Measurements from ENCODE around the gene RASGEF1C.
"Not testable (repeated sequence)": the region's sequence is repeated elsewhere in the genome, so short reads cannot be mapped to it uniquely, and the experiment has no call there.

Gene RASGEF1C

GRCh38 chr5:180217797-180218196, 8.8 kb upstream of the RASGEF1C start:
- Mint-ChIP-seq H3K9me3 (peaks cover 23% of the 10 kb centered on the region), H3K27me3 (peaks cover 1% of the 10 kb centered on the region), H3K4me3 (no peak overlapping the region), H3K27ac (ENCODE audit: low read depth) (no peak overlapping the region), H3K36me3 (ENCODE audit: insufficient read depth) (no peaks in the 10 kb centered on the region), H3K4me1 (no peaks in the 10 kb centered on the region)
- no peak for DNase-seq (ENCODE audit: low spot score in 2 of 2)
- ATAC-seq (replicated peaks; ENCODE audit: extremely low read depth, poor library complexity, severe bottlenecking), result no peak

- Mint-ChIP-seq H3K4me3 (no peak overlapping the region), H3K36me3 (ENCODE audit: insufficient read depth) (no peaks in the 10 kb centered on the region), H3K4me1 (peaks cover 6% of the 10 kb centered on the region), H3K27ac (ENCODE audit: low read depth) (no peak overlapping the region), H3K27me3 (peaks cover 12% of the 10 kb centered on the region), H3K9me3 (peaks cover 17% of the 10 kb centered on the region)
- DNase-seq (ENCODE audit: low spot score in 2 of 2) (no peak), ATAC-seq (replicated peaks; ENCODE audit: extremely low read depth, poor library complexity, severe bottlenecking) (no peak)
Measured at GRCh38 chr5:180216646-180217171, 7.7 kb upstream of the RASGEF1C start.

- DNase-seq (ENCODE audit: low spot score in 2 of 2) (no peak), ATAC-seq (replicated peaks; ENCODE audit: extremely low read depth, poor library complexity, severe bottlenecking) (no peak)
- Mint-ChIP-seq H3K27me3 (peaks cover 16% of the 10 kb centered on the region), H3K9me3 (peaks cover 17% of the 10 kb centered on the region), H3K4me3 (no peak overlapping the region), H3K27ac (ENCODE audit: low read depth) (no peak overlapping the region), H3K36me3 (ENCODE audit: insufficient read depth) (no peaks in the 10 kb centered on the region), H3K4me1 (peaks cover 6% of the 10 kb centered on the region)
Measured at GRCh38 chr5:180215783-180216630, 7.0 kb upstream of the RASGEF1C start.

- Mint-ChIP-seq H3K27ac (ENCODE audit: low read depth) (no peak overlapping the region), H3K4me1 (peaks cover 6% of the 10 kb centered on the region), H3K9me3 (peaks cover 15% of the 10 kb centered on the region), H3K4me3 (no peak overlapping the region), H3K27me3 (peaks cover 25% of the 10 kb centered on the region), H3K36me3 (ENCODE audit: insufficient read depth) (no peaks in the 10 kb centered on the region)
- ATAC-seq (replicated peaks; ENCODE audit: extremely low read depth, poor library complexity, severe bottlenecking) (no peak), DNase-seq (ENCODE audit: low spot score in 2 of 2) (no peak)
Measured at GRCh38 chr5:180214870-180215770, 6.1 kb upstream of the RASGEF1C start.

GRCh38 chr5:180213657-180214207, 4.7 kb upstream of the RASGEF1C start:
- DNase-seq (ENCODE audit: low spot score in 2 of 2) (no peak), ATAC-seq (replicated peaks; ENCODE audit: extremely low read depth, poor library complexity, severe bottlenecking) (no peak)
- Mint-ChIP-seq H3K36me3 (ENCODE audit: insufficient read depth) (no peaks in the 10 kb centered on the region), H3K4me3 (no peak overlapping the region), H3K27ac (ENCODE audit: low read depth) (no peak overlapping the region), H3K4me1 (peaks cover 6% of the 10 kb centered on the region), H3K9me3 (peaks cover 6% of the 10 kb centered on the region), H3K27me3 (peaks cover 34% of the 10 kb centered on the region)

GRCh38 chr5:180213256-180213600, 4.2 kb upstream of the RASGEF1C start:
- no peak overlapping the region for H3K27ac Mint-ChIP-seq (ENCODE audit: low read depth)
- ATAC-seq (replicated peaks; ENCODE audit: extremely low read depth, poor library complexity, severe bottlenecking) (no peak), DNase-seq (ENCODE audit: low spot score in 2 of 2) (no peak)
- peaks cover 10% of the 10 kb centered on the region for H3K4me1 Mint-ChIP-seq
- peaks cover 39% of the 10 kb centered on the region for H3K27me3 Mint-ChIP-seq
- no peak overlapping the region for H3K4me3 Mint-ChIP-seq
- H3K9me3 Mint-ChIP-seq, result peaks cover 6% of the 10 kb centered on the region
- no peaks in the 10 kb centered on the region for H3K36me3 Mint-ChIP-seq (ENCODE audit: insufficient read depth)

GRCh38 chr5:180212363-180213255, 3.6 kb upstream of the RASGEF1C start:
- H3K9me3 Mint-ChIP-seq, result peaks cover 6% of the 10 kb centered on the region
- no peak overlapping the region for H3K27ac Mint-ChIP-seq (ENCODE audit: low read depth)
- ATAC-seq (replicated peaks; ENCODE audit: extremely low read depth, poor library complexity, severe bottlenecking) (no peak), DNase-seq (ENCODE audit: low spot score in 2 of 2) (no peak)
- H3K27me3 Mint-ChIP-seq, result peaks cover 45% of the 10 kb centered on the region
- no peak overlapping the region for H3K4me3 Mint-ChIP-seq
- peaks cover 11% of the 10 kb centered on the region for H3K4me1 Mint-ChIP-seq
- H3K36me3 Mint-ChIP-seq (ENCODE audit: insufficient read depth), result no peaks in the 10 kb centered on the region

GRCh38 chr5:180211761-180212035, 2.7 kb upstream of the RASGEF1C start:
- Mint-ChIP-seq H3K4me1 (peaks cover 11% of the 10 kb centered on the region), H3K27me3 (peaks cover 54% of the 10 kb centered on the region), H3K27ac (ENCODE audit: low read depth) (no peak overlapping the region)

GRCh38 chr5:180210961-180211760, 2.1 kb upstream of the RASGEF1C start:
- Mint-ChIP-seq H3K27ac (ENCODE audit: low read depth) (no peak overlapping the region), H3K27me3 (peaks cover 60% of the 10 kb centered on the region), H3K4me1 (peaks cover 11% of the 10 kb centered on the region)

More at GRCh38 chr5:180211761-180212035, 2.7 kb upstream of the RASGEF1C start:
- H3K9me3 Mint-ChIP-seq, result peaks cover 6% of the 10 kb centered on the region
- DNase-seq (ENCODE audit: low spot score in 2 of 2) (no peak), ATAC-seq (replicated peaks; ENCODE audit: extremely low read depth, poor library complexity, severe bottlenecking) (no peak)
- H3K4me3 Mint-ChIP-seq, result no peak overlapping the region
- H3K36me3 Mint-ChIP-seq (ENCODE audit: insufficient read depth), result no peaks in the 10 kb centered on the region

GRCh38 chr5:180210077-180210476, 1.1 kb upstream of the RASGEF1C start:
- ATAC-seq (replicated peaks; ENCODE audit: extremely low read depth, poor library complexity, severe bottlenecking); DNase-seq (ENCODE audit: low spot score in 2 of 2); H3K27ac Mint-ChIP-seq (ENCODE audit: low read depth); H3K36me3 Mint-ChIP-seq (ENCODE audit: insufficient read depth); H3K4me3 Mint-ChIP-seq; H3K9me3 Mint-ChIP-seq: not testable (repeated sequence)
- Mint-ChIP-seq H3K4me1 (peaks cover 11% of the 10 kb centered on the region), H3K27me3 (peaks cover 69% of the 10 kb centered on the region)

More at GRCh38 chr5:180210961-180211760, 2.1 kb upstream of the RASGEF1C start:
- DNase-seq (ENCODE audit: low spot score in 2 of 2) (no peak), ATAC-seq (replicated peaks; ENCODE audit: extremely low read depth, poor library complexity, severe bottlenecking) (no peak)
- Mint-ChIP-seq H3K9me3 (peaks cover 6% of the 10 kb centered on the region), H3K36me3 (ENCODE audit: insufficient read depth) (no peaks in the 10 kb centered on the region), H3K4me3 (no peak overlapping the region)

- Mint-ChIP-seq H3K36me3 (ENCODE audit: insufficient read depth) (no peaks in the 10 kb centered on the region), H3K4me1 (peaks cover 11% of the 10 kb centered on the region), H3K9me3 (no peaks in the 10 kb centered on the region), H3K27ac (ENCODE audit: low read depth) (no peak overlapping the region), H3K27me3 (peaks cover 84% of the 10 kb centered on the region), H3K4me3 (peak overlapping the region; percentile 5)
- ATAC-seq (replicated peaks; ENCODE audit: extremely low read depth, poor library complexity, severe bottlenecking), result peak; percentile 24
- DNase-seq (ENCODE audit: low spot score in 2 of 2), result no peak
Measured at GRCh38 chr5:180208435-180209081, 453 bp downstream of the RASGEF1C start.
